OCI-LY3 (cell line): ENCODE results near the gene CHD8.
"Not testable (repeated sequence)": the region's sequence is repeated elsewhere in the genome, so short reads cannot be mapped to it uniquely, and the experiment has no call there.

Source experiments
- H2AFZ ChIP-seq: fragments of 200-600, 300-600 bp; shearing (Covaris generic); 2 replicates; pipeline ENCODE4 v1.6.0; 2014; ENCODE audit warnings: antibody characterized with exemption, low read depth, low read length
- H3K27ac ChIP-seq: fragments of 200-600, 300-600 bp; sonication (generic); 2 replicates; pipeline ENCODE4 v1.5.1; 2014; ENCODE audit warnings: mild to moderate bottlenecking, low read length, moderate library complexity, mixed read lengths
- H3K27me3 ChIP-seq: fragments of 200-600, 300-600 bp; sonication (generic); 2 replicates; pipeline ENCODE4 v1.6.1; 2014; ENCODE audit warnings: low read depth, low read length, mixed read lengths
- H3K36me3 ChIP-seq: fragments of 200-600, 300-600 bp; sonication (generic); replicated peaks from 2 replicates; pipeline ENCODE3; 2014; ENCODE audit warnings: low read depth, low read length, mixed read lengths
- H3K4me1 ChIP-seq: fragments of 300-600, 200-600 bp; sonication (generic); 2 replicates; pipeline ENCODE4 v1.6.1; 2014; ENCODE audit warnings: low read length, mixed read lengths
- H3K4me2 ChIP-seq: fragments of 200-600, 300-600 bp; sonication (generic); 2 replicates; pipeline ENCODE4 v1.6.1; 2014; ENCODE audit warnings: low read length, mixed read lengths
- H3K4me3 ChIP-seq: fragments of 300-600, 200-600 bp; sonication (generic); 2 replicates; pipeline ENCODE4 v1.5.1; 2014; ENCODE audit warnings: antibody characterized with exemption, mild to moderate bottlenecking, low read length, moderate library complexity
- H3K79me2 ChIP-seq: fragments of 300-600, 200-600 bp; shearing (Covaris generic); 2 replicates; pipeline ENCODE4 v1.6.1; 2014; ENCODE audit warnings: mild to moderate bottlenecking, low read length, mixed read lengths
- H3K9ac ChIP-seq: fragments of 300-600, 200-600 bp; shearing (Covaris generic); 2 replicates; pipeline ENCODE4 v1.6.0; 2014; ENCODE audit warnings: mild to moderate bottlenecking, low read length, moderate library complexity
- H3K9me3 ChIP-seq: fragments of 200-600, 300-600 bp; shearing (Covaris generic); 2 replicates; pipeline ENCODE4 v1.6.1; 2014; ENCODE audit warnings: low read length, mixed read lengths; ENCODE audit not compliant: insufficient read depth
- H4K20me1 ChIP-seq: fragments of 200-600, 300-600 bp; sonication (generic); 2 replicates; pipeline ENCODE4 v1.6.1; 2016; ENCODE audit warnings: low read length, mixed read lengths; ENCODE audit not compliant: insufficient read depth
- CTCF ChIP-seq: fragments of 200-600, 300-600 bp; sonication (generic); IDR thresholded peaks from 2 replicates; pipeline ENCODE4 v1.5.1; 2014; ENCODE audit warnings: antibody characterized with exemption, low read length, low read depth
- EZH2phosphoT487 ChIP-seq: fragments of 200-600 bp; shearing (Covaris generic); IDR thresholded peaks from 2 replicates; pipeline ENCODE4 v1.6.1; 2018; ENCODE audit warnings: antibody characterized with exemption, mixed run types, low read depth

CHD8 gene

GRCh38 chr14:21379338-21379737 lies 76.6 kb downstream of the CHD8 start:
- Histone ChIP-seq H4K20me1 (peaks cover 40% of the 10 kb centered on the region), H3K4me1 (peaks cover 15% of the 10 kb centered on the region), H3K4me3 (no peak overlapping the region), H3K36me3 (peaks cover 31% of the 10 kb centered on the region), H3K79me2 (peaks cover 95% of the 10 kb centered on the region), H3K27me3 (no peaks in the 10 kb centered on the region), H3K4me2 (no peak overlapping the region), H3K27ac (no peak overlapping the region), H2AFZ (no peak overlapping the region), H3K9ac (no peak overlapping the region), H3K9me3 (no peaks in the 10 kb centered on the region)
- TF ChIP-seq EZH2phosphoT487 (no peak), CTCF (no peak)

GRCh38 chr14:21373980-21374379 lies 81.9 kb downstream of the CHD8 start:
- Histone ChIP-seq H3K4me3 (no peak overlapping the region), H3K9me3 (no peaks in the 10 kb centered on the region), H2AFZ (no peak overlapping the region), H3K27ac (no peak overlapping the region), H3K4me1 (no peaks in the 10 kb centered on the region), H3K27me3 (no peaks in the 10 kb centered on the region), H4K20me1 (peaks cover 22% of the 10 kb centered on the region), H3K36me3 (peaks cover 56% of the 10 kb centered on the region), H3K79me2 (peaks cover 62% of the 10 kb centered on the region), H3K9ac (no peak overlapping the region), H3K4me2 (no peak overlapping the region)
- TF ChIP-seq EZH2phosphoT487 (no peak), CTCF (no peak)

DNA sequence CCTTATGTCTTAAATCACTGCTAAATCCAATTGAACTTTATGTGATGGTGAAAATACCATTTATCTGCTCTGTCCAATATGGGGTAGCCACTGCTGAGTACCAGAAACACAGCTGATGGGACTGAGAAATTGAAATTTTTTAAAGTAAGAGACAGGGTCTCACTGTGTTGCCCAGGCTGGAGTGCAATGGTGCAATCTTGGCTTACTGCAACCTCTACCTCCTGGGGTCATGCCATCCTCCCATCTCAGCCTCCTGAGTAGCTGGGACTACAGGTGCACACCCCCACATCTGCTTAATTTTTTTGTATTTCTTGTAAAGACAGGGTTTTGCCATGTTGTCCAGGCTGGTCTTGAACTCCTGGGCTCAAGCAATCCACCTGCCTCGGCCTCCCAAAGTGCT lies 83.1 kb downstream of the CHD8 start:
- H3K27ac ChIP-seq, H3K9me3 ChIP-seq, H2AFZ ChIP-seq, H3K4me2 ChIP-seq, H3K27me3 ChIP-seq, H3K4me1 ChIP-seq, H3K9ac ChIP-seq, H3K4me3 ChIP-seq: not testable (repeated sequence)
- Histone ChIP-seq H3K36me3 (peaks cover 68% of the 10 kb centered on the region), H3K79me2 (peaks cover 50% of the 10 kb centered on the region), H4K20me1 (peaks cover 19% of the 10 kb centered on the region)

GRCh38 chr14:21369949-21370679 lies 85.8 kb downstream of the CHD8 start:
- TF ChIP-seq EZH2phosphoT487, result no peak
- no peak for TF ChIP-seq CTCF
- H2AFZ ChIP-seq, result no peak overlapping the region
- no peaks in the 10 kb centered on the region for H4K20me1 ChIP-seq
- H3K36me3 ChIP-seq, result peaks cover 75% of the 10 kb centered on the region
- H3K4me1 ChIP-seq, result no peaks in the 10 kb centered on the region
- no peaks in the 10 kb centered on the region for H3K27me3 ChIP-seq
- no peak overlapping the region for H3K4me2 ChIP-seq
- H3K27ac ChIP-seq, result no peak overlapping the region
- no peaks in the 10 kb centered on the region for H3K9me3 ChIP-seq
- peaks cover 23% of the 10 kb centered on the region for H3K79me2 ChIP-seq
- H3K9ac ChIP-seq, result no peak overlapping the region
- no peak overlapping the region for H3K4me3 ChIP-seq
